Cardiac septum (tissue), 1 donor: ENCODE measurements around the gene RINL. TPM values are rescaled to one million over a fixed set of nuclear protein-coding genes. Genes with fewer than 3 reads are reported as not detected.
A peak's percentile ranks its signal among the peaks of the same experiment; 100 is the strongest.
"Not testable (repeated sequence)": the region's sequence is repeated elsewhere in the genome, so short reads cannot be mapped to it uniquely, and the experiment has no call there.

Source experiments
- DNase-seq: peaks from one replicate; pipeline ENCODE4 v3.0.0-alpha.2; 2020; ENCODE audit warnings: low spot score
- intact Hi-C: fragments of 100-400 bp; cut with DNase I; formaldehyde crosslinking; loops from one replicate; pipeline ENCODE4 v1.14.0; 2022
- total RNA-seq: library from RNA; stranded (reverse); fragmentation: NEBNext Ultra II Directional; extraction: Animal tissue kit (Norgen Biotek cat#: 25700); gene quantifications from one replicate; pipeline ENCODE4 v1.2.1, GENCODE V29; 2021
- donor health status: DM: no; HTN: no; CAD: no.

The RINL gene
- total RNA-seq, 1 donor from 2014 or later = 2.0 TPM

GRCh38 chr19:38880076-38880881 lies 2.2 kb upstream of the RINL start:
- intact Hi-C loops = no loop called here
- no peak for DNase-seq

GRCh38 chr19:38879400-38879751 lies 1.3 kb upstream of the RINL start:
- intact Hi-C loops = no loop called here
- no peak for DNase-seq

- DNase-seq = no peak
- intact Hi-C loops = no loop called here
These were observed 712 bp upstream of the RINL start for GRCh38 chr19:38878575-38879399.

- intact Hi-C loops = no loop called here
These were observed 2.2 kb downstream of the RINL start for GRCh38 chr19:38875656-38876395.

GRCh38 chr19:38873400-38873799 lies 4.7 kb downstream of the RINL start:
- intact Hi-C loops = not testable (repeated sequence)

More at GRCh38 chr19:38875656-38876395, 2.2 kb downstream of the RINL start:
- DNase-seq = no peak

GRCh38 chr19:38870612-38871011 lies 7.5 kb downstream of the RINL start:
- DNase-seq = no peak
- intact Hi-C loops = no loop called here

More at GRCh38 chr19:38873400-38873799, 4.7 kb downstream of the RINL start:
- not testable (repeated sequence) for DNase-seq

- peak; percentile 93 for DNase-seq
- intact Hi-C loops = no loop called here
These were observed 8.1 kb downstream of the RINL start for GRCh38 chr19:38869836-38870607.

- DNase-seq = no peak
- intact Hi-C loops = no loop called here
These were observed 8.8 kb downstream of the RINL start for GRCh38 chr19:38869160-38869835.

- DNase-seq = no peak
- intact Hi-C loops = no loop called here
These were observed 9.5 kb downstream of the RINL start for GRCh38 chr19:38868551-38868950.

- intact Hi-C loops = no loop called here
- no peak for DNase-seq
These were observed 10.8 kb downstream of the RINL start for GRCh38 chr19:38867171-38867780.

- intact Hi-C loops = no loop called here
- DNase-seq = no peak
These were observed 15.6 kb downstream of the RINL start for GRCh38 chr19:38862321-38863059.

- DNase-seq = no peak
- intact Hi-C loops = no loop called here
These were observed 16.7 kb downstream of the RINL start for GRCh38 chr19:38861368-38861767.

GRCh38 chr19:38859631-38860204 lies 18.4 kb downstream of the RINL start:
- DNase-seq, intact Hi-C loops: not testable (repeated sequence)

GRCh38 chr19:38856813-38857212 lies 21.3 kb downstream of the RINL start:
- no peak for DNase-seq
- intact Hi-C loops = no loop called here

GRCh38 chr19:38855751-38856150 lies 22.3 kb downstream of the RINL start:
- intact Hi-C loops, DNase-seq: not testable (repeated sequence)

- not testable (repeated sequence) for DNase-seq
- intact Hi-C loops = loop anchor here (5.0 kb wide), 3 partner anchors 42 to 238 kb away; partner anchors contain the start of genes ACTN4, EIF3K, MAP4K1 and NFKBIB
These were observed 23.1 kb downstream of the RINL start for GRCh38 chr19:38854961-38855360.

- no peak for DNase-seq
- intact Hi-C loops = loop anchor here (5.0 kb wide), 3 partner anchors 44 to 236 kb away; partner anchors contain the start of genes ACTN4, EIF3K, MAP4K1 and NFKBIB
These were observed 24.9 kb downstream of the RINL start for GRCh38 chr19:38853214-38853613.
